GF-D8 (cell line): Measurements from ENCODE around the gene DDX31.

ENCODE experiments used
- DNase-seq: peaks from one replicate; lab custom pipeline; 2025; lab: John Stamatoyannopoulos, UW

Gene DDX31

GRCh38 chr9:132596200-132596599, 73.6 kb downstream of the DDX31 start:
- DNase-seq: no peak

DNA sequence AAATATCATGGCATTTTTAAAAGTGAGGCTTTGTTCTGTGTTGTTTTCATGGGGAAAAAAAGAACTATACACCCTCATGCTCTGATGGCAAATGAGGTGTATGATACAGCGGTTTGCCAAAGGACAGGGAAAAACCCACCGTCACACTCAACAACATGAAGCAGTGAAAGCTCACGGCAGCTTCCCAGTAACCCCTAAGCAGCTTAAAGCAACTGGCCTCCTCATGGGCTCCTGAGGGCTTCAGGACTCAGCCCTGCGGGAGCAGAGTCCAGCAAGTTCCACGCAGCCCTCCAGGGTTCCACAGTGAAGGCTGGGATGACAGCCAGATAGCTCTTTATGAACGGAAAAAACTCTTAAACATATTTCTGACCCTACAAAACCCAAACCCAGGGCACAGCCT, 74.5 kb downstream of the DDX31 start:
- no peak for DNase-seq

- DNase-seq: no peak
Observed at GRCh38 chr9:132594412-132594811, 75.4 kb downstream of the DDX31 start.

- DNase-seq: no peak
Observed at GRCh38 chr9:132592451-132592850, 77.3 kb downstream of the DDX31 start.

- no peak for DNase-seq
Observed at GRCh38 chr9:132591751-132592314, 78.0 kb downstream of the DDX31 start.

GRCh38 chr9:132591244-132591643, 78.5 kb downstream of the DDX31 start:
- DNase-seq: no peak

DNA sequence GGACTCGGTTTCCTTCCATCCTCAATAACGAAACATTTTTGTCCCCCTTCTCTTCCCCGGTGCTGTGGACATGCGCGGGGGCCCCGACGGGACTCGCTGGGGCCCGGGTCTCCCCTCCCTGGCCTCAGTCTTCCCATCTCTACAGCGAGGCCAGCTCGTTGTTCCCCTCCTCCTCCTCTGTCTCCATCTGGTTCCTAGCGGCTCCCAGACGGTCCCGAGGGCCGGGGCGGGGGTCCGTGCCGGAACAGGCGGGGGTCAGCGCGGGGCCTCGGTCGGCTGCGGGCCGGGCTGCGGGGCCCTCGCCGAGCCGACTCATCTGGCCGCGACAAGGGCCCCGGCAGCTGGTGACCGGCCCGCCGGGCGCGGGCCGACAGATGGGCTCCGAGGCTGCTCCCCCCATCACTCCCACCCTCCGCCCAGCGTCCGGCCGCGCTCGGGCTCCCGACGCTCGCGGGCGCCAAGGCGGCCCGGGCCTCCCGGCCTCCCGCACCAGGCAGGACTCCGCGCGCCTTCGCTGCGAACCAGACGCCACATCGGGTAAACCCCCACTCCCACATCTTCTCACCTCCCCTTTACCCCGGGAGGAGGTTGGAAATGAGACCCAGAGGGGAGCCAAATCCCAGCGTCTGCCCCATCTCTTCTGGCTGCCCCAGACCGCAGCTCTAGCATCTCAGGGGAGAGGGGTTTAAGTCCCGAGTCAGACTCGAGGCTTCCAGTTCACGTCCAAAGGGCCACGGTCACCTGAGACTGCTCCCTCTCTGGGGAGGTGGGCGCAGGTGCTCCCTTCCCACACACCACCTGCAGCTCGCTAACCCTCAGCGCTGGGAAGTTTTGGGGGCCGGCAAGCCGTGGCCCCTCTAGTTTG, 79.2 kb downstream of the DDX31 start:
- DNase-seq: no peak

GRCh38 chr9:132590037-132590317, 79.8 kb downstream of the DDX31 start:
- no peak for DNase-seq

DNA sequence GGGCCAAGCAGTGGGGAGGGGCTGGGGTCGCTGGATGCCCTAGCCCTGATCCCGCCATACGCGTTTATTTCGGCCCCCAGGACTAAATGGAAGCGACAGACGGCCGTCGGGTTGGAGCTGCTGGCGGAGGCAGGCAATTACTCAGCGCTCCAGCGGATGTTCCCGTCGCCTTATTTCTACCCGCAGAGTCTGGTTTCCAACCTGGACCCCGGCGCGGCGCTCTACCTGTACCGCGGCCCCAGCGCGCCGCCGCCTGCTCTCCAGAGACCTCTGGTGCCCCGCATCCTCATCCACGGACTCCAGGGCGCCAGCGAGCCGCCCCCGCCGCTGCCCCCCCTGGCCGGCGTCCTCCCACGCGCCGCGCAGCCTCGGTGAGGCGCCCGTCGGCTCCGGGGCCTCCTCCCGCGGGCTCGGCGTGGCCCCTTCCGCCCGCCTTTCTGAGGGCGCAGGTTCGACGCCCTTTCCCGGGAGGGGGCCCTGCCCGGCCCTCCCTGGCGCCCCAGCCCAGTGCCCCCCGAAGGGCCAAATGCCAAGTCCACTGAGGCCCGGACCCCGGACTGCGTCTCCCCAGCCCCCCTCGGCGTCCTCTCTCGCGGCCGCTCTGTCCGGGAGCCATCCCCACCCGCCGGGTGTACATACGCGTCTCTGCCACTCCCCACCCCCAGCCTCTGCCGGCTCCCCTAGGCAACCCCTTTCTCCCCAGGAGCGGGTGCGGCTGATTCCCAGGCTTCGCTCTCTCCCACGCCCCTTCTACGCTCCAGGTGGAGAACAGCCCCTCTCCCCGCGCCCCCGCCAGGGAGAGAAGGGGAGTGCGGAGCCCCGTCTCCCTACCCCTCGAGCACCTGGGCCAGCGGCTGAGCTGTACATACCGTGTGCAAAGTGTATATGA, 80.4 kb downstream of the DDX31 start:
- DNase-seq: no peak

GRCh38 chr9:132588501-132589147, 81.2 kb downstream of the DDX31 start:
- DNase-seq: no peak

- DNase-seq: no peak
Observed at GRCh38 chr9:132588098-132588497, 81.7 kb downstream of the DDX31 start.

- DNase-seq: no peak
Observed at GRCh38 chr9:132587592-132587955, 82.2 kb downstream of the DDX31 start.

- no peak for DNase-seq
Observed at GRCh38 chr9:132586830-132587591, 82.8 kb downstream of the DDX31 start.

DNA sequence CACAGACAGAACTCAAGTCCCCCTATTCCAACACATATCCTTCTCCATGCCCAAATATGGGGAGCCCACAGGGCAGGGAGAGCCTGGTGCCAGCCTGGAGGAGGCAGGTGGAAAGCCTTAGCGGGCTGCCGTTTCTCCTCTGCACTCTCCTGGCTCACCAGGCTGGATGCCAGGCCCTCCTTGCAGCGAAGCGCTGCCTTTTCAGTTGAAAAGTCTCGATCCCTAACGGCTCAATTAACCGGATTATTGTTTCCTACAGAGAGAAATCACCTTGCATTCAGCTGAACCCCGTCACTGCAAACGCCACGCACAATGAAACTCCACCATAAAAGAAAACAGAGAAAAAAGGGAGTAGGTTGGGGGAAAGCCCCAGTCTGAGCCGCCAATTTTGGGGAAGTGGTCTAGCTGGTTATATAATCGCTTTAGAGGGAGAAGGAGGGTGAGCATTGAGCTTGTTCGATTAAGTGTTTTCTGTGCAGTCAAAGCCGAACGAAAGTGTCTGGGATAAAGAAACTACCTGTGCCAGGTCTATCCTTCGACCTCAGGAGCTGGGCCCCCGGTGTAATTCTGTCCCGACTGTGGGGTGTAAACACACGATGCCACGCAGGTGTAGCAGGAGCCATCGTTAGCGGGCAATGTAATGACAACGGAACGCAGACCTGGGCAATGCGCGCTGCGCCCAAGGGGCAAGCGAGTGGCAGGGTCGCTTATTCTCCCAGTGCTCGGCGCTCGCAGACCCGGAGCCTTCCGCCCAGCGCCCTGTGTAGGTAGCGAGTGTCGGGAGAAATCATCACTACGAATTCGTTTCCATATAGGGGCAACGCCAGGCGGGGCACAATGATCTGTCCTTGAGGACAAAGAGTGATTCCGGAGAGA, 83.6 kb downstream of the DDX31 start:
- DNase-seq: no peak

DNA sequence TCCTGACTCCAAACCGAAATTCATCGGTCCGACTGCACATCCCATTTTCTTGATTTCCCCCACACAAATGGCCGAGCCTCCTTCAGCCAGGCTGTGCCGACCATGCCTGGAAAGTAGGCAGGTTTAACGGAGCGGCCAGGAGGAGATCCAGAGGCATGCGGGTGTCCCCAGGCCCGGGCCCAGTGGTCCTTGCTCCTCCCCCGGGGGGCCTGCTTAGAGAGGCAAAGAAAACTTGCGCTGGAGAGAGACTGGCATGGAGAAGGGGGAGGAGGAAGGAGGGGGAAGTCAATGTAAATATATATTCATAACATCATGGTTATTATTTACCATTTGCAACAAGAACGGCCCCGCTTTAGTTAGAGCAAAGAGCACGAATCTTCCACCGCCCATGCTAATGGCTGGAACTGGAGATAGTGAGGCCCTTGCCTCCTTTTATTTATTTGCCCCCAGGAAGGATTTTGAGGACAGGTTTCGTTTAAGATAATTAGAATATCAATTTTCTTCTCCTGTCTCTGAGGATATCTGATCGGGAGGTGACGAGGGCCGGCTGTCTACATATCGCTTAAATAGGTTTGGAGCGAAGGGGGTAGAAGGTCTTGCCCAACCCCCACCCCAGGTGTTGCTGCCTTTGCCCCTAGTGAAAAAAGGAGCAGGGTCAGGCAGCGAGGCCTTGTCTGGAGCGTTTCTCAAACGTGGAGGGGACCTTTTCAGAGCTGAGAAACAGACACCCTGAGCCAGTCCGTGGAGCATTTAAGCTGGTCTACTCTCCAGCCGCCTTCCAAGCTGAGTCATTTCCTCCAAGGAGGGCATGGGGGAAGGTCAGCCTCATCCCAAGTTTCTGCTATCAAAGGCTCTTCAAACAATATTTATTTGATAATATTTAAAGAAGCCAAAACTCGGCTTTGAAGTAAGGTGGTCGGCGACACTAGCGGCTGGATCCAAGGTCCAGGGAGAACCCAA, 84.9 kb downstream of the DDX31 start:
- no peak for DNase-seq

DNA sequence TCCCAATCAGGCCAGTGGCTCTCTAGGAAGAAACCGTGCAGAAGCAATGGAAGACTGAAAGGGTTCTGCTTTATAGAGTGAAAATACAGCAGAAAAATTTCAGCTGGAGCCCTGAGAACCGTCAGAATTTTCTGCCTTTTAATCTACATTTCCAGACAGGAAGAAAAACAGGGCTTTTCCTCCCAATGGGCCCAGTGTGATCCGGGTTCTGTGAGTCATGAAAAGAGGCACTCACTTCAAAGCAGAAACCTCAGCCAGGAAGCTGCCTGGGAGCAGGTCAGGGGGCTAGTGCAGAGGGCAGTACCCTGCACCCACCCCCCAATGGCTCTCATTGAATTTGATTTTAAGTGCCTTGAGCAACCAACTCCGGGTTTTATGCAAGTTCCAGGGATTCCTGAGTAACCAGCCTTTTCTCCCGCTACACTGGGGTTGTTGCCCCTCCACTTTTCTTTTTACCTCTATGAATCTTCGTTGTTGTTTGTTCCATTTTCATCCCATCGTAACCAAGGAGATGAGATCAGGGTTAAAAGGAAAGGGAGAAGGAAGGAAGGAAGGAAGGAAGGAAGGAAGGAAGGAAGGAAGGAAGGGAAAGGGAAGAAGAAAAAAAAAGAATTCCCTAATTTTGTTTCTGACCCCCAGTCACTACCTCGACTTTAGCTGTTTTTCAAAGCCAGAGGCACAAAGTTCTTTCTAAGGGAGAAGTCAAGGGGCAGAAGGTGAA, 86.0 kb downstream of the DDX31 start:
- no peak for DNase-seq

- DNase-seq: no peak
Observed at GRCh38 chr9:132582786-132583583, 86.8 kb downstream of the DDX31 start.

DNA sequence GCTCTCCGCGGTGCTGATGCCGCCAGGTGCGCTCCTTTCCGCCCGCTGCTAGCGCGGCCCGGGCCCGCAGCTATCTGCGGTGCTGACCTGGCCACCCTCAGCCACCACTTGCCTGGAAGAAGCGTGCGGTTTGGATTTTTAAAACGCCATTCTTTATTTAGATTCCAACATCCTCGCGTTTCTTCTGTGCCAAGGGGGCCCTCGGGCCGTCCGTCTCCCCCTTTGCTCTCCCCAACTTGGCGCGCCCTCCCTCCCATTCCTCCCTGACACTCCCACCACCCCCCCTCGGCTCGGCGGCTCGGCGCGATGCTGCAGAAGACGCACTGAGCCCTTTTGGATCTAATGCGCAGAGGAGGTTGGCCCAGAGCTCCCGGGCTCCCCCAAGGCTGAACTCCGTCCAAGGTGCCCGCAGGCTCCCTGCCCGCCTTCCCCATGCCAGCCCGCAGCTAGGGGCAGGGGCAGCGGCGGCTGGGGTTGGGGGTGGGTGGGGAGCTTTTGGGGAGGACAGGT, 87.5 kb downstream of the DDX31 start, which contains the start of gene BARHL1:
BARHL1 (plus strand) TSS at position 331 of the 510 bp plus-strand sequence. CDS start 192 bp downstream, outside the sequence.
- no peak for DNase-seq
